NB4 (cell line): Measurements from ENCODE around the gene DNAJC1.
"Not testable (repeated sequence)": the region's sequence is repeated elsewhere in the genome, so short reads cannot be mapped to it uniquely, and the experiment has no call there.

Source experiments
- DNase-seq: peaks from one replicate; pipeline ENCODE4 v3.0.0; 2010; ENCODE audit warnings: low read depth
- H3K4me3 ChIP-seq: one replicate; pipeline ENCODE4 v1.5.1; 2011; ENCODE audit warnings: mild to moderate bottlenecking, low read depth, low read length, moderate library complexity
- CTCF ChIP-seq: IDR thresholded peaks from one replicate; pipeline ENCODE4 v1.5.1; 2012; ENCODE audit warnings: low read depth, low read length
- MYC ChIP-seq: IDR thresholded peaks from 2 replicates; pipeline ENCODE4 v1.6.1; 2011; ENCODE audit warnings: low read depth, low read length
- POLR2A ChIP-seq: IDR thresholded peaks from 2 replicates; pipeline ENCODE4 v1.6.1; 2011; ENCODE audit warnings: mild to moderate bottlenecking; ENCODE audit not compliant: insufficient read length; ENCODE audit errors: extremely low read depth
- TF ChIP-seq, protein P1 (sequence below): IDR thresholded peaks from 2 replicates; pipeline ENCODE4 v1.6.1; 2011; ENCODE audit warnings: low read depth, low read length

DNAJC1 gene

GRCh38 chr10:21722209-21722608 is 281.3 kb downstream of the DNAJC1 start:
- TF ChIP-seq POLR2A (no peak), MYC (no peak), CTCF (no peak)
- TF ChIP-seq, protein P1, sequence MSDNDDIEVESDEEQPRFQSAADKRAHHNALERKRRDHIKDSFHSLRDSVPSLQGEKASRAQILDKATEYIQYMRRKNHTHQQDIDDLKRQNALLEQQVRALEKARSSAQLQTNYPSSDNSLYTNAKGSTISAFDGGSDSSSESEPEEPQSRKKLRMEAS: no peak
- DNase-seq: no peak
- H3K4me3 ChIP-seq: no peak overlapping the region

GRCh38 chr10:21721000-21721665 is 282.4 kb downstream of the DNAJC1 start:
- TF ChIP-seq MYC (no peak), POLR2A (no peak), CTCF (no peak)
- TF ChIP-seq, protein P1: no peak
- H3K4me3 ChIP-seq: no peak overlapping the region
- no peak for DNase-seq

DNA sequence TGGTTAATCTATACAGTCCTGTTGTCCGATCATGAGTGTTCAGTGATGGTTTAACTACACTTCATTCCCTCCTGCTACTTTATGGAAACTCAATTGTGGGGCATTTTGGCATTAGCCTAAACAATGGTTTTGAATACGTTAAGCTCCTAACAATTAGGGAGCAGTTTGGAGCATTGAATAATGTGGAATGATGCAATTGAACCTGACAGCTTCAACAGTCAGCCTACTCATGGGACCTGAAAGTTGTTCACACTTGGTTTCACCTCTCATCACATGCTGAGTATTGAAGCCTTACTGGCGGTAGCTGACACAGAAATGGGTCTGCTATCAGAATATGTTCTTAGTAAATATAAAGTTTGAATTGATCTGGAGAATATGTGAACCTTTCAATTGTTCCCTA is 283.4 kb downstream of the DNAJC1 start:
- no peak for TF ChIP-seq POLR2A
- TF ChIP-seq, protein P1: no peak
- no peak for TF ChIP-seq MYC
- TF ChIP-seq CTCF: no peak
- DNase-seq: no peak
- no peak overlapping the region for H3K4me3 ChIP-seq

- H3K4me3 ChIP-seq: no peak overlapping the region
- TF ChIP-seq MYC (no peak), CTCF (no peak), POLR2A (no peak)
- TF ChIP-seq, protein P1: no peak
Observed at GRCh38 chr10:21719502-21719901, 284.0 kb downstream of the DNAJC1 start.

GRCh38 chr10:21717437-21718054 is 286.0 kb downstream of the DNAJC1 start:
- not testable (repeated sequence) for H3K4me3 ChIP-seq, DNase-seq

More at GRCh38 chr10:21719502-21719901, 284.0 kb downstream of the DNAJC1 start:
- DNase-seq: no peak

DNA sequence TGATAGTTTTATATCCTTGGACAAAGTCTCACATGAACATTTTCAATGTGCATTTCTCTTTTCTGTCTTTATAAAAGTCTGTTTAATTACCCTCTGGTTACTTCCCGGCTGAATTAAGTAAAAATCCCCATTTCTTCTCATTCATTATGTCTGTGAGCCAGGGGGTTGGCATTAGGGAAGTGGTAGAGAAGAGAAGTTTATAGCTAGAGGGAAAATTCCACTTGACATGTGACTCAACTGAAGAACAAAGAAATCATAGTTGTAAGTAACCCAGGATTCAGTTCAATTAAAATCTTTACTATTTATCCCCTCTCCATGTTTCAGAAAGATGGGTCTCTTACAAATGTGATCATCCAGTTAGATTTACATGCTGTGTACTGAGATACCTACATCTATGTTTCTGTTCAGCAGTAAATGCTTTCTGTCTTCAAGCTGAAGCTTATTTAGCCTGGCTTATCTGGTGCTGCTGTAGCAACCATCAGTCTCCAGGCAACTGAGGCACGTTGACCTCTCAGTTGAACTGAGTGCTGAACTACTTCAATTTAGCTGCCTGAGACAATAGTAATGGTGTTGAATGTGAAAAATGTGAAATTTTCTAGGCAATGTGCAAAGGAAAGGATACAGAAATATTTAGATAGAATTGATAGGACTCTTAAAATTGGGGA is 287.9 kb downstream of the DNAJC1 start:
- TF ChIP-seq, protein P1: no peak
- no peak for TF ChIP-seq MYC
- TF ChIP-seq CTCF: no peak
- TF ChIP-seq POLR2A: no peak
- DNase-seq: no peak
- no peak overlapping the region for H3K4me3 ChIP-seq
